ENCODE results near the gene TMED8.
"Not testable (repeated sequence)": the region's sequence is repeated elsewhere in the genome, so short reads cannot be mapped to it uniquely, and the experiment has no call there.

Gene TMED8

DNA sequence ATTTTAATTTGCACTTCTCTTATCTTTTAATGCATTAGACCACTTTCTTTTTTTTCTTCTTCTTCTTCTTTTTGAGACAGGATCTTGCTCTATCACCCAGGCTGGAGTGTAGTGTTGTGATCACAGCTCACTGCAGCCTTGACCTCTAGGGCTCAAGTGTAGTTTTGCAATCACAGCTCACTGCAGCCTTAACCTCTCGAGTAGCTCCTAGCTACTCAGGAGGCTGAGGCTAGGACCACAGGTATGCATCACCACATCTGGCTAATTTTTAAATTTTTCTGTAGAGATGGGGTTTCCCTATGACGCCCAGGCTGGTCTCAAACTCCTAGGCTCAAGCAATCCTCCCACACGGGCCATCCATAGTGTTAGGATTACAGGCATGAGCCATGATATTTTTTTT is 12.7 kb downstream of the TMED8 start:
- no peak for DNase-seq (ENCODE audit: low read depth, low spot score)

GRCh38 chr14:77359626-77360025 is 17.3 kb downstream of the TMED8 start:
- no peak for DNase-seq (ENCODE audit: low read depth, low spot score)

DNA sequence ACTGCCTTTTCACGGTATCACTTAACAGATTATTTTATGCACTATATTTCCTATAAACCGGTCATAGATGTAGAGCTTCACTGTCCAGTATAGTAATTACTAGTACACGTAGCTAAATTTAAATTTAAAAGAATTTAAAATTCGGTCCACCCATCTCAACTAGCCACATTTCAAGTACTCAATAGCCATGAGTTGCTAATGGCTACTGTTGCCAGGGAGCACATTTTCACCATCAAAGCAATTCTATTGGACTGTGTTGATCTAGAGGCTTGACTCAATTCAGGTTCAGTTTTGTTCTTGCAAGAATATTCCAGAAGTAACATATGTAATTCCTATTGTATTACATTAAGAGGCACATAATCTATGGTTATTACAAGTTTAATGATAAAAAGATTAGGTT is 20.0 kb downstream of the TMED8 start:
- no peak for DNase-seq (ENCODE audit: low read depth, low spot score)

DNA sequence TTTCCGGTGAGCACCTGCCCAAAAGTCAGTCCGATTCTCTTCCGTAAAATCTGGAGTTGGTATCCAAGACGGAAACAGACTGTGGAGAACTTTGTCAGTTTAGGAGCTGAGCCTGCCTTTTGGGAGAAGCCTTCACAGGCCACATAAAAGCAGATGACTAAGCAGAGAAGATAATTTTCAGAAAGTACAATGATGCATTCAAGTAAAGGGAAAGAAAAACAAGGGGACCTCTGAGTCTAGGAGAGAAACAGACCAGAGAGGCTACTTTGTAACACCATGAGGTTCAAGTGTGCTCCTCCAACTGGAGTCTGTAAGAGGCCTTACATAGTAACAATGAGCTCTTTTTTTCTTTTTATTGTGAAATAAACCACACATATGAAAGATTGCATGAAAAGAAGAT is 21.1 kb downstream of the TMED8 start:
- DNase-seq (ENCODE audit: low read depth, low spot score) = no peak

GRCh38 chr14:77353469-77354141 is 23.3 kb downstream of the TMED8 start:
- no peak for DNase-seq (ENCODE audit: low read depth, low spot score)

- no peak for DNase-seq (ENCODE audit: low read depth, low spot score)
Observed at GRCh38 chr14:77347751-77348150, 29.1 kb downstream of the TMED8 start.

DNA sequence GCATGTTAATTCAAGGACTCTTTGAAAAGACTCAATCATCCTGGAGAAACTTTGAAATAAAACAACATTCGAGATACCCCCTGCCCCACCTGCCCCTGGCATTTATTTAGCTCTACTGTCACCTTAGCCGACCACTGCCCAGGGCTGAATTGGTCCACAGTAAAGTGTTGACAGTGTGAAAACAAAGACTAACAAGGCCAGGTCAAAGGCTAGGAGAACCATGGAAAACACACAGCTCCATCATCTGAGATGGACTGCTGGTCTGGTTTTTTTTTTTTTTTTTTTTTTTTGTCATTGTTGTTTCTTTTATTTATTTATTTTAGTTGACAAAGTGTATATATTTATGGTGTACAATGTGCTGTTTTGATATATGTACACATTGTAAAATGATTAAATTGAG is 30.4 kb downstream of the TMED8 start:
- no peak for DNase-seq (ENCODE audit: low read depth, low spot score)

GRCh38 chr14:77344377-77344996 is 32.4 kb downstream of the TMED8 start:
- peak; percentile 38 for DNase-seq (ENCODE audit: low read depth, low spot score)

- no peak for DNase-seq (ENCODE audit: low read depth, low spot score)
Observed at GRCh38 chr14:77343662-77344061, 33.2 kb downstream of the TMED8 start.

DNA sequence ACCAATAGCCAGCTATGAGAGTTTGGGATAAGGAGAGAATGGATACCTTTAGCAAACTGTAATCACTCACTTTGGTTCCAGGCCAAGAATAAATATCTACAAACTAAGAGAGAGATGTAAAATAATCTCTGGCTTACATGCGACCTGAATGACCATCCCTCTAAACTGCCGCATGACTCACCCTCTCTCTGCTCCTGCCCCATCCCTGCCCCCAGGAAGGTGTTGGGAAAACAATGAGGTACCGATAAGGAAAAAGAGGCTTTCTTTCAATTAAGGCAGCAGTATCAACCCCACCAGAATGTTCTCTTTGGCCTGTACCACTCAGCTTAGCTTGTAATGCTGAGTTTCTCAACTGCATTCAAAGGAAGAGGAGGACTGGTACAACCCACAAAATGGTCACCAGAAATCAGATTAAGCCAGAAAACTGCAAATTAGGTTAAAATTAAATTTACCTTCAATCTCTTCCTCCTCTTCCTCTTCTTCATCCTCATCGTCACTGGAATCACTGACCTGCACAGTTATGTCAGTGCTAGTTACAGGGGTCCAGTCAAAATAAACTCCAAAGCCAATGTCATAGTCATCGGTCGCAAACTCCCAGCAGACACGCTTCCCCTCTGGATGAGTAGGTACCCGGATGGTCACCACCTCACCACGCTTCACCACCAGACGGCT is 34.0 kb downstream of the TMED8 start:
- no peak for DNase-seq (ENCODE audit: low read depth, low spot score)

DNA sequence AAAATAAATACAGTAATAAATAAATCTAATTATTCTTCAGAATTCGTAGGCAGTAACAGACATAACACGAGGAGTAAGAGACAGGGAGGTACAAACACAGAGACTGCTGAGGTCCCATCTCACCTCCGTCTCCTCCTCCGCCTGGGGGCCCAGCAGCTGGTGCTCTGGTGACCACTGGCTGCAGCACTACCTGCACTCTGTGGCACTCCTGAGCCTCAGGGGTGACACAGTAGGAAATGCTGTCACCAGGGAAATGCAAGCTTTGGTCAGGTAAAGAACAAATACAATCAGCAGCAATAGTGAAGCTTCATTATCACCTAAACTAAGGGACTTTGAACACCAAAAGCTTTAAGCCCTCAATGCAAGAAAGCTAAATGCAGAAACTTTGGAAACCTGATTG is 36.5 kb downstream of the TMED8 start:
- no peak for DNase-seq (ENCODE audit: low read depth, low spot score)

GRCh38 chr14:77339407-77339806 is 37.5 kb downstream of the TMED8 start:
- DNase-seq (ENCODE audit: low read depth, low spot score) = no peak

GRCh38 chr14:77338302-77338701 is 38.6 kb downstream of the TMED8 start:
- no peak for DNase-seq (ENCODE audit: low read depth, low spot score)

GRCh38 chr14:77337880-77338279 is 39.0 kb downstream of the TMED8 start:
- DNase-seq (ENCODE audit: low read depth, low spot score) = no peak

- DNase-seq (ENCODE audit: low read depth, low spot score) = not testable (repeated sequence)
Observed at GRCh38 chr14:77337255-77337654, 39.6 kb downstream of the TMED8 start.

DNA sequence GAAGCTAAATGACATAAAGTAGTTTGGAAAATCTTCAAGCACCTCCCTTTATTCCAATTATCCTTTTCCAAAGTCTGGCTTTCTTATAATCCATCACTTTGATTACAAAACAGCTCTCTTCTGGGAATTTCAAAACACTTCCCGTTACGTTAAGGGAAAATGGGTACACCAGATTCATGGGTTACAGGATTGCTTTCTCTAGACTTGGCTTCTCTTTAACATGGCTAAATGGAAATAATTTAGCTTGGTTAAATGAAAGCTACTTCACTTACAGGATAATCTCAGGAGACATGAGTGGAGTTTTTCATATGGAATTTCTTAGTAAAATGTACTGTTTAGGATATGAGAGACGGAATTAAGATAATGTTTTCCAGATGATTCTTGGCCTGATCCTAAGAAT is 41.3 kb downstream of the TMED8 start:
- no peak for DNase-seq (ENCODE audit: low read depth, low spot score)

DNA sequence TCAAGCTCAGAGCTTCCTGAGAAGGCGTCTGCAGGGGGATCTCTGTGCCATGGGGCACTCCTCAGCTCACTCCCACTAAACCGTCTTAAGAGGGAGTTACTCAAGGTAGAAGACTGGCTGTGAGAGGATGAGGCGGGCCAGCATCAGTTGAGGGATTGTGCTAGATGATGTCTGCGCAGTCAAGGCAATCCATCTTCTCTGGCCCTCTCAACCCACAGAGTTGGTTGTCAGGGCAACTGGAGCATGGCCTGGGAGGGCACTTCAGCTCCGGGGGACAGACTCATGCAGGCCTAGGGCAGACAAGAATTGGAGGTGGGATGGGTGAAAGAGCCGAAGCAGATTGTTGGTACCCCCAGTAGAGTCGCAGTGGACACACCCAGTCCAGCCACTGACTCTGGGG is 47.0 kb downstream of the TMED8 start:
- no peak for DNase-seq (ENCODE audit: low read depth, low spot score)

DNA sequence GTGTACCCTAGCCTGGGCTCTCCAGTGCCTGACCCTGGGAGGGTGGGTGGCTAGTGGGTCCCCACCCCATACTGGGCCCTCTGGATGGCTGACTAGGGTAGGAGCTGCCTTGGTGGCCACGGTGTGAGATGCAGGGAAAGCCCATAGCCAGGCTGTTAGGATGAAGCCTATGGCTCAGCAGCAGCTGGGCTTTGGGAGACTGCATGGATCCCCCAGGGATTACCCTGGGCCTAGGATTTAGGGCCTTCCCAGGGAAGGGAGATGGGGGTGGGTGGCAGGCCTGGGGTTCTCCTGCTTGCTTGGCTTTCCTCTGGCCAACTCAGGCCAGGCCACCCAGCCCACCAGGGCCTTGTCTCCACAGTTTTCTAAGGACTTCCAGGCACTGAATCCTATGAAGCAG is 49.8 kb downstream of the TMED8 start:
- no peak for DNase-seq (ENCODE audit: low read depth, low spot score)

- no peak for DNase-seq (ENCODE audit: low read depth, low spot score)
Observed at GRCh38 chr14:77325746-77326094, 51.2 kb downstream of the TMED8 start.

DNA sequence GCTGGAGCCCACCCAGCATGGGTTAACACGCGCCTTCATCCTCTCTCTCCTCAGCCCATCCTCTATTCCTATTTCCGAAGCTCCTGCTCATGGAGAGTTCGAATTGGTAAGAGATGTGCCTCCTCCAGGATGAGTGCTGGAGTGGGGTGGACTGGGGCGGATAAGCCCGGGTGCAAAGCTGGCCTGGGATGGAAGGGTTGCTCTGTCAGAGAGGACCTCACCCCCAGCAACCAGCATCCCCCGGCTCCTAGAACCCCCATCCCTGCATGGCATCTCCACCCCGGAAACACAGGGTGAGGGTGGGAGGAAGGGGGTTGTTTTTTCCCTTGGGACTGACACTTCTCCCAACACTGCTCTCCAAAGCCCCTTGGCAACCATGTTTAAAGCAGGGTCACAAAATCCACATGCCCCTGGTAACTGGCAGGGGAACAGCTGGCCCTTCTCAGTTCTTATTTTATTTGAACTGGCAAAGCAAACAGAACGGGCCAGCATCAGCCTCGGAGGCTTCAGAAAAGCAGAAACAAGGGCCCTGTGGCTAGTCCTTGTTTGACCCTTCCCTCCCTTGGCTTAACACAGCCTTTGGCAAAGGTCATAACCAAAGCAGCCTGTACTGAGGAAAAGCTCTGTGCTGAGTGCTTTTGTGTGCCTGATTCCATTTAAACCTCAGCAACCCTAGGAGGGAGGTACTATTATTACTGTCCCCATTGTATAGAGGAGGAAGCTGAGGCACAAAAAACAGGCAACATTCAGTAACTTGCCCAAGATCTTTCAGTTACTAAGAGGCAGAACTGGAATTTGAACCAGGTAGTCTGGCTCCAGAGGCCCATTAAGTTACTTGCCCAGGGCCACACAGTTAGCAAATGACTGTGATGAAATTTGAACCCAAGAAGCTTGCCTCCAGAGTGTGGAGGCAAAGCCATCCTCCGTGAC is 51.8 kb downstream of the TMED8 start:
- DNase-seq (ENCODE audit: low read depth, low spot score) = no peak

GRCh38 chr14:77324289-77324688 is 52.6 kb downstream of the TMED8 start:
- no peak for DNase-seq (ENCODE audit: low read depth, low spot score)

DNA sequence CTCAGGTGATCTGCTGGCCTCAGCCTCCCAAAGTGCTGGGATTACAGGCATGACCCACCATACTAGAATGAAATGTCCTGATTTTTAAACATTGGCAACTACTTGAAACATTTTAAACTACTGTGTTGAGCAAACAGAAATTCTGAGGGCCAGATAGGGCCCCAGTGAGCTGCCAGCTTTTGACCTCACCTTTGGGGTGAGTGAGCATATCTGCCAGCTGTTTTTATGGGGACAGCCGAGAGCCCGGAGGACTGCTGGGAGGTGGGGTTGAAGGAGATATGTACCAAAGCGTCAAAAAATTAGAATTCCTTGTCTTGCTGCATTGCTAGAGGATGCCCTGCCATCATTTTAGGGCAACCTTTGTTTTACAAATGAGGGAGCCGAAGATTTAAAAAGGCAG is 53.3 kb downstream of the TMED8 start:
- DNase-seq (ENCODE audit: low read depth, low spot score) = no peak
